Neural progenitor cell (in vitro differentiated cells): ENCODE results near the gene PLEKHO1. TPM values are rescaled to one million over a fixed set of nuclear protein-coding genes. Genes with fewer than 3 reads are reported as not detected.

ENCODE experiments used
- DNase-seq: peaks from one replicate; pipeline ENCODE4 v3.0.0-alpha.2; 2016; ENCODE audit warnings: low spot score
- H2AFZ ChIP-seq: fragments of 200-600 bp; sonication (generic); replicated peaks from 2 replicates; pipeline ENCODE4 v1.6.1; 2016; ENCODE audit warnings: antibody characterized with exemption
- H3F3A ChIP-seq: fragments of 200-600 bp; sonication (generic); 2 replicates; pipeline ENCODE4 v1.6.1; 2016; ENCODE audit warnings: antibody characterized with exemption, low read depth
- H3K27ac ChIP-seq: fragments of 200-600 bp; sonication (generic); 2 replicates; pipeline ENCODE4 v1.5.1; 2016; ENCODE audit warnings: mild to moderate bottlenecking
- H3K27me3 ChIP-seq: fragments of 200-600 bp; sonication (generic); 2 replicates; pipeline ENCODE4 v1.6.1; 2016; ENCODE audit warnings: mild to moderate bottlenecking, moderate library complexity
- H3K36me3 ChIP-seq: fragments of 200-600 bp; sonication (generic); 2 replicates; pipeline ENCODE4 v1.5.1; 2016
- H3K4me1 ChIP-seq: fragments of 200-600 bp; sonication (generic); 2 replicates; pipeline ENCODE4 v1.6.1; 2016; ENCODE audit warnings: mixed run types
- H3K4me2 ChIP-seq: fragments of 200-600 bp; sonication (generic); 2 replicates; pipeline ENCODE4 v1.6.1; 2016
- H3K4me3 ChIP-seq: fragments of 200-600 bp; sonication (generic); 2 replicates; pipeline ENCODE4 v1.5.1; 2016
- H3K79me2 ChIP-seq: fragments of 200-600 bp; sonication (generic); 2 replicates; pipeline ENCODE4 v1.6.1; 2016; ENCODE audit warnings: low read depth
- H3K9ac ChIP-seq: fragments of 200-600 bp; sonication (generic); 2 replicates; pipeline ENCODE4 v1.6.1; 2016
- H3K9me3 ChIP-seq: fragments of 200-600 bp; sonication (generic); 2 replicates; pipeline ENCODE4 v1.5.1; 2016; ENCODE audit warnings: low read depth
- H4K20me1 ChIP-seq: fragments of 200-600 bp; sonication (generic); 2 replicates; pipeline ENCODE4 v1.6.1; 2016; ENCODE audit warnings: low read depth
- H3K27ac Mint-ChIP-seq: 3 replicates; pipeline ENCODE4 v1.8.0; 2021; ENCODE audit warnings: mixed read lengths
- H3K27me3 Mint-ChIP-seq: 2 replicates; pipeline ENCODE4 v1.8.0; 2022; ENCODE audit warnings: low read depth, mild to moderate bottlenecking, inconsistent platforms, moderate library complexity, mixed read lengths; ENCODE audit not compliant: insufficient read depth
- H3K36me3 Mint-ChIP-seq: 3 replicates; pipeline ENCODE4 v1.8.0; 2021; ENCODE audit warnings: mixed read lengths
- H3K4me1 Mint-ChIP-seq: 3 replicates; pipeline ENCODE4 v1.8.0; 2021; ENCODE audit warnings: mixed read lengths
- H3K4me3 Mint-ChIP-seq: 3 replicates; pipeline ENCODE4 v1.8.0; 2021; ENCODE audit warnings: mild to moderate bottlenecking, moderate library complexity, mixed read lengths
- H3K9me3 Mint-ChIP-seq: 3 replicates; pipeline ENCODE4 v1.8.0; 2020; ENCODE audit warnings: mixed read lengths
- EZH2 ChIP-seq: fragments of 200-600 bp; sonication (generic); IDR thresholded peaks from 2 replicates; pipeline ENCODE4 v1.6.1; 2017; ENCODE audit warnings: antibody characterized with exemption, mild to moderate bottlenecking, moderate library complexity
- EZH2phosphoT487 ChIP-seq: fragments of 200-600 bp; sonication (generic); IDR thresholded peaks from 2 replicates; pipeline ENCODE4 v1.6.1; 2017; ENCODE audit warnings: antibody characterized with exemption
- total RNA-seq: library from RNA; depleted of rRNA; stranded (reverse); fragments of >200 nt; gene quantifications from 2 replicates; pipeline ENCODE4 v1.2.3, GENCODE V29; 2015; ENCODE audit warnings: low replicate concordance
- TF ChIP-seq, protein P1 (sequence below): fragments of 200-600 bp; sonication (generic); IDR thresholded peaks from 2 replicates; pipeline ENCODE4 v1.5.1; 2017; ENCODE audit warnings: antibody characterized with exemption, mild to moderate bottlenecking

Gene PLEKHO1
- total RNA-seq, 1 donor from 2014 or later: 39.3 TPM

- Mint-ChIP-seq H3K27me3 (peaks cover 10% of the 10 kb centered on the region), H3K4me1 (peaks cover 46% of the 10 kb centered on the region), H3K9me3 (no peaks in the 10 kb centered on the region), H3K4me3 (peak overlapping the region; percentile 75), H3K27ac (peak overlapping the region; percentile 99), H3K36me3 (peaks cover 20% of the 10 kb centered on the region)
- DNase-seq: peak; percentile 89
- Histone ChIP-seq H3K36me3 (no peaks in the 10 kb centered on the region), H3K9ac (no peak overlapping the region), H3K4me1 (peaks cover 25% of the 10 kb centered on the region), H3K79me2 (no peaks in the 10 kb centered on the region), H3K4me2 (peak overlapping the region; percentile 83), H2AFZ (peak overlapping the region; percentile 8), H4K20me1 (no peaks in the 10 kb centered on the region), H3F3A (peaks cover 41% of the 10 kb centered on the region), H3K27me3 (no peaks in the 10 kb centered on the region), H3K27ac (peak overlapping the region; percentile 92), H3K9me3 (no peaks in the 10 kb centered on the region), H3K4me3 (peak overlapping the region; percentile 34)
- TF ChIP-seq EZH2phosphoT487 (no peak), EZH2 (no peak)
- TF ChIP-seq, protein P1, sequence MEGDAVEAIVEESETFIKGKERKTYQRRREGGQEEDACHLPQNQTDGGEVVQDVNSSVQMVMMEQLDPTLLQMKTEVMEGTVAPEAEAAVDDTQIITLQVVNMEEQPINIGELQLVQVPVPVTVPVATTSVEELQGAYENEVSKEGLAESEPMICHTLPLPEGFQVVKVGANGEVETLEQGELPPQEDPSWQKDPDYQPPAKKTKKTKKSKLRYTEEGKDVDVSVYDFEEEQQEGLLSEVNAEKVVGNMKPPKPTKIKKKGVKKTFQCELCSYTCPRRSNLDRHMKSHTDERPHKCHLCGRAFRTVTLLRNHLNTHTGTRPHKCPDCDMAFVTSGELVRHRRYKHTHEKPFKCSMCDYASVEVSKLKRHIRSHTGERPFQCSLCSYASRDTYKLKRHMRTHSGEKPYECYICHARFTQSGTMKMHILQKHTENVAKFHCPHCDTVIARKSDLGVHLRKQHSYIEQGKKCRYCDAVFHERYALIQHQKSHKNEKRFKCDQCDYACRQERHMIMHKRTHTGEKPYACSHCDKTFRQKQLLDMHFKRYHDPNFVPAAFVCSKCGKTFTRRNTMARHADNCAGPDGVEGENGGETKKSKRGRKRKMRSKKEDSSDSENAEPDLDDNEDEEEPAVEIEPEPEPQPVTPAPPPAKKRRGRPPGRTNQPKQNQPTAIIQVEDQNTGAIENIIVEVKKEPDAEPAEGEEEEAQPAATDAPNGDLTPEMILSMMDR: no peak
Measured at GRCh38 chr1:150162862-150163706, 13.4 kb downstream of the PLEKHO1 start.

DNA sequence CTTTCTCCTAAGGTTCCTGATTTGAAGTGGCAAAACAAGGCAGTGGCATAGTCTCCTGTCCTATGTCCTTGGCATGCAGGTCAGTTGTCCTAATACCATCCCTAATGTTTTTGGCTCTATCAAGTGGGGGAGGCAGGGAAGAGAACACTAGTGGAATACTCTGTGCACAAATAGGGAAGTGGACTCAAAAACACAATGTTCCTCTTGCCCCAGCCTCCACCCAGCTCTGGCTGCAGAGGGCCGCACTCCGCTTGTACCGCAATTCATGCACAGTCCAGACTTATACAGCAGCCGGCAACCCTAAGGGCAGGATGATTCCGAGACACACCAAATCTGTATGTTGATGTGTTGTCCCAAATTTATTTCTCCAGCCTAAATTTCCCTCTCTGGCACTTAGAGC lies 14.5 kb downstream of the PLEKHO1 start:
- no peak overlapping the region for H3K27ac ChIP-seq
- H3K4me3 ChIP-seq: no peak overlapping the region
- Mint-ChIP-seq H3K36me3 (peaks cover 16% of the 10 kb centered on the region), H3K4me3 (no peak overlapping the region), H3K27me3 (peaks cover 10% of the 10 kb centered on the region), H3K4me1 (peaks cover 46% of the 10 kb centered on the region), H3K9me3 (no peaks in the 10 kb centered on the region), H3K27ac (peak overlapping the region; percentile 95)
- no peak overlapping the region for H2AFZ ChIP-seq
- H3K79me2 ChIP-seq: no peaks in the 10 kb centered on the region
- H3K27me3 ChIP-seq: no peaks in the 10 kb centered on the region
- no peak overlapping the region for H3K9ac ChIP-seq
- no peaks in the 10 kb centered on the region for H4K20me1 ChIP-seq
- no peaks in the 10 kb centered on the region for H3K9me3 ChIP-seq
- peaks cover 25% of the 10 kb centered on the region for H3K4me1 ChIP-seq
- no peaks in the 10 kb centered on the region for H3K36me3 ChIP-seq
- no peak for TF ChIP-seq EZH2phosphoT487
- TF ChIP-seq, protein P1: no peak
- TF ChIP-seq EZH2: no peak
- DNase-seq: no peak
- H3F3A ChIP-seq: peaks cover 41% of the 10 kb centered on the region
- no peak overlapping the region for H3K4me2 ChIP-seq

DNA sequence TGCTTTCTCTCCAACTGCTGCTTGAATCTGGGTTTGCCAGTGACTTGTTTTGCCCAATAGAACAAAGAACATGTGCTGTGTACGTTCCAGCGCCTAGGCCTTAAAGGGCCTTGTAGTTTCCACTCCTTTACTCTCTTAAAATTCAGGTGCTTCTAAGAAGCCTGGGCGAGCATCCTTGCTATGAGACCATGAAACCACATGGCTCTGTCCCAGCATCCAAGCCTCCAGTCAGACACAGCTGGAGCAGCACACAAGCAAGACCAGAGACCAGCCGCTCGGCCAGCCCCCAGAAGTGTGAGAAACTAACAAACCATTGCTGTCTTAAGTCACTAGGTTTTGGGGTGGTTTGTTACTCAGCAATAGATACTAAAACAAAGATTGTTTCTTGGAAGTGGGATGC lies 15.1 kb downstream of the PLEKHO1 start:
- Histone ChIP-seq H3K36me3 (no peaks in the 10 kb centered on the region), H3K4me2 (no peak overlapping the region), H4K20me1 (no peaks in the 10 kb centered on the region), H3K9ac (no peak overlapping the region), H3K27me3 (no peaks in the 10 kb centered on the region), H3K79me2 (no peaks in the 10 kb centered on the region), H3K27ac (no peak overlapping the region), H3K9me3 (no peaks in the 10 kb centered on the region), H3K4me3 (no peak overlapping the region), H2AFZ (no peak overlapping the region), H3F3A (peaks cover 41% of the 10 kb centered on the region), H3K4me1 (peaks cover 25% of the 10 kb centered on the region)
- Mint-ChIP-seq H3K27me3 (peaks cover 8% of the 10 kb centered on the region), H3K27ac (peak overlapping the region; percentile 95), H3K4me3 (no peak overlapping the region), H3K9me3 (no peaks in the 10 kb centered on the region), H3K4me1 (peaks cover 46% of the 10 kb centered on the region), H3K36me3 (peaks cover 11% of the 10 kb centered on the region)
- TF ChIP-seq EZH2phosphoT487 (no peak), EZH2 (no peak)
- TF ChIP-seq, protein P1: no peak
- no peak for DNase-seq
